Panc1 (cell line): ENCODE data around the gene ADORA2A.

Experiments used
- CTCF ChIP-seq: fragments of 450-650 bp; IDR thresholded peaks from 2 replicates; pipeline ENCODE4 v1.5.1; 2017; ENCODE audit warnings: mild to moderate bottlenecking
- POLR2AphosphoS5 ChIP-seq: IDR thresholded peaks from 2 replicates; pipeline ENCODE4 v1.6.1; 2012; ENCODE audit warnings: mild to moderate bottlenecking, low read depth, low read length, moderate library complexity
- REST ChIP-seq, 2 experiments: IDR thresholded peaks; 2 replicates each; pipeline ENCODE4 v1.6.1; 2011 to 2012; ENCODE audit warnings: low read depth in 2 of 2, control low read depth in 1 of 2, low read length in 1 of 2, mild to moderate bottlenecking in 1 of 2, moderate library complexity in 1 of 2; ENCODE audit not compliant: insufficient read depth in 1 of 2
- SIN3A ChIP-seq: IDR thresholded peaks from 2 replicates; pipeline ENCODE4 v1.6.1; 2012; ENCODE audit warnings: low read depth, mild to moderate bottlenecking, low read length, moderate library complexity, borderline replicate concordance; ENCODE audit not compliant: insufficient read depth

- TF ChIP-seq POLR2AphosphoS5 (no peak), CTCF (no peak), REST (IDR thresholded peaks at IDR 0.05; ENCODE audit: insufficient read depth in 1 of 2, low read depth in 2 of 2, low read length in 1 of 2) (no peak), SIN3A (no peak)
These were observed 13.5 kb downstream of the ADORA2A start for GRCh38 chr22:24440718-24441405.
